ENCODE results near the gene AP4M1. TPM values are rescaled to one million over a fixed set of nuclear protein-coding genes. Genes with fewer than 3 reads are reported as not detected.
A peak's percentile ranks its signal among the peaks of the same experiment; 100 is the strongest.

Gene AP4M1
- polyA plus RNA-seq, 2 of the 4 experiments (the other 2 are of a cell fraction) = 16.6 to 18.3 TPM

- TF ChIP-seq TFCP2L1 (CRISPR knock-in tag; IDR thresholded peaks at IDR 0.05) (no peak), ESRRA (IDR thresholded peaks at IDR 0.05; ENCODE audit: borderline replicate concordance, low read length) (no peak), KDM5A (IDR thresholded peaks at IDR 0.05) (no peak; the same call in 1 of the 2 replicates), HEYL (CRISPR knock-in tag; IDR thresholded peaks at IDR 0.05) (no peak), JUNB (IDR thresholded peaks at IDR 0.05) (no peak), KDM1A (IDR thresholded peaks at IDR 0.05; ENCODE audit: low read depth) (peak; percentile 88), CBX8 (IDR thresholded peaks at IDR 0.05) (no peak), FOSL2 (IDR thresholded peaks at IDR 0.05) (no peak), FOSL2 (CRISPR knock-in tag; IDR thresholded peaks at IDR 0.05) (no peak)
- TF ChIP-seq, protein P1, sequence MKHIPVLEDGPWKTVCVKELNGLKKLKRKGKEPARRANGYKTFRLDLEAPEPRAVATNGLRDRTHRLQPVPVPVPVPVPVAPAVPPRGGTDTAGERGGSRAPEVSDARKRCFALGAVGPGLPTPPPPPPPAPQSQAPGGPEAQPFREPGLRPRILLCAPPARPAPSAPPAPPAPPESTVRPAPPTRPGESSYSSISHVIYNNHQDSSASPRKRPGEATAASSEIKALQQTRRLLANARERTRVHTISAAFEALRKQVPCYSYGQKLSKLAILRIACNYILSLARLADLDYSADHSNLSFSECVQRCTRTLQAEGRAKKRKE (CRISPR knock-in tag; IDR thresholded peaks at IDR 0.05; ENCODE audit: low read depth) = no peak
- TF ChIP-seq, protein P2, sequence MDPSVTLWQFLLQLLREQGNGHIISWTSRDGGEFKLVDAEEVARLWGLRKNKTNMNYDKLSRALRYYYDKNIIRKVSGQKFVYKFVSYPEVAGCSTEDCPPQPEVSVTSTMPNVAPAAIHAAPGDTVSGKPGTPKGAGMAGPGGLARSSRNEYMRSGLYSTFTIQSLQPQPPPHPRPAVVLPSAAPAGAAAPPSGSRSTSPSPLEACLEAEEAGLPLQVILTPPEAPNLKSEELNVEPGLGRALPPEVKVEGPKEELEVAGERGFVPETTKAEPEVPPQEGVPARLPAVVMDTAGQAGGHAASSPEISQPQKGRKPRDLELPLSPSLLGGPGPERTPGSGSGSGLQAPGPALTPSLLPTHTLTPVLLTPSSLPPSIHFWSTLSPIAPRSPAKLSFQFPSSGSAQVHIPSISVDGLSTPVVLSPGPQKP (IDR thresholded peaks at IDR 0.05; ENCODE audit: low read depth, low read length) = no peak
Observed at GRCh38 chr7:100126239-100126930, 24.9 kb downstream of the AP4M1 start (continued).

- H3K4me2 ChIP-seq = peak within 1 kb of the TSS; percentile 62
- peaks cover 30% of the 10 kb centered on the region for H3K4me1 ChIP-seq
- WGBS (ENCODE audit: missing lambda C conversion rate) = 2% methylated on average over 31 of the region's 85 CpGs
- H3K27ac ChIP-seq = peak within 1 kb of the TSS; percentile 90 to 94
- DNase-seq (ENCODE audit: low read depth in 1 of 2, low spot score in 1 of 2) (peak; percentile 82 to 95), FAIRE-seq (no peak), ATAC-seq (peak; percentile 76 to 83)
- POLR2A ChIA-PET = interaction anchor here (0.5 to 1.7 kb wide), 7 partner anchors 13 to 302 kb away, joined by 3 to 11 read pairs (median 4); partner anchors contain the start of genes AP4M1, LAMTOR4, MCM7 and ZCWPW1
- CTCF ChIA-PET = interaction anchor here (2.4 to 13.2 kb wide), 3 partner anchors 8 to 63 kb away, joined by 7 to 245 read pairs (median 13); partner anchors contain the start of genes LAMTOR4 and TRAPPC14
- peak within 1 kb of the TSS; percentile 64 for H3K4me3 ChIP-seq
- H3K9me3 ChIP-seq = no peaks in the 10 kb centered on the region
- TF ChIP-seq ESRRA (IDR thresholded peaks at IDR 0.05; ENCODE audit: borderline replicate concordance, low read length) (no peak), CTCF (IDR thresholded peaks at IDR 0.05) (no peak), JUN (IDR thresholded peaks at IDR 0.05) (peak; percentile 76 to 90), FOSB (CRISPR knock-in tag; IDR thresholded peaks at IDR 0.05) (no peak), ZSCAN20 (CRISPR knock-in tag; IDR thresholded peaks at IDR 0.05) (no peak), TP53 (CRISPR knock-in tag; IDR thresholded peaks at IDR 0.05) (no peak), BCL3 (IDR thresholded peaks at IDR 0.05) (peak; percentile 80; the same call in 2 of the 3 replicates), NFE2L2 (conservative IDR thresholded peaks at IDR 0.05; ENCODE audit: low read length) (no peak), KDM1A (IDR thresholded peaks at IDR 0.05; ENCODE audit: low read depth) (no peak), RAD21 (conservative IDR thresholded peaks at IDR 0.05 in 1 of 2, IDR thresholded peaks at IDR 0.05 in 1 of 2) (no peak), FOSL2 (IDR thresholded peaks at IDR 0.05) (no peak), FOSL2 (CRISPR knock-in tag; IDR thresholded peaks at IDR 0.05) (no peak), MAX (IDR thresholded peaks at IDR 0.05) (peak; percentile 37), NPAS2 (CRISPR knock-in tag; IDR thresholded peaks at IDR 0.05; ENCODE audit: borderline replicate concordance) (no peak), PHF8 (IDR thresholded peaks at IDR 0.05; ENCODE audit: borderline replicate concordance, low read depth) (peak; percentile 80; the same call in 1 of the 2 replicates), CHD4 (IDR thresholded peaks at IDR 0.05; ENCODE audit: borderline replicate concordance) (no peak), HDAC2 (IDR thresholded peaks at IDR 0.05) (no peak), ZC3H11A (IDR thresholded peaks at IDR 0.05) (no peak), HOXB13 (CRISPR knock-in tag; IDR thresholded peaks at IDR 0.05; ENCODE audit: low read depth) (no peak), MAFK (IDR thresholded peaks at IDR 0.05; ENCODE audit: partially characterized antibody) (no peak)
- TF ChIP-seq, protein P3, sequence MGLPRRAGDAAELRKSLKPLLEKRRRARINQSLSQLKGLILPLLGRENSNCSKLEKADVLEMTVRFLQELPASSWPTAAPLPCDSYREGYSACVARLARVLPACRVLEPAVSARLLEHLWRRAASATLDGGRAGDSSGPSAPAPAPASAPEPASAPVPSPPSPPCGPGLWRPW (IDR thresholded peaks at IDR 0.05) = no peak
Observed at GRCh38 chr7:100126931-100127865, 25.8 kb downstream of the AP4M1 start, which contains the start of gene MBLAC1. Gene MBLAC1 (plus strand): TSS chr7:100126967. CDS start chr7:100127396, 429 bp downstream.

Measured in A549 (cell line).